SH-SY5Y (cell line): ENCODE data around the gene KMT2D.

Source experiments
- GATA2 ChIP-seq: IDR thresholded peaks from 2 replicates; pipeline ENCODE4 v1.6.1; 2011; ENCODE audit warnings: mild to moderate bottlenecking, low read depth, low read length
- GATA3 ChIP-seq: IDR thresholded peaks from 2 replicates; pipeline ENCODE4 v1.6.1; 2011; ENCODE audit warnings: low read depth, mild to moderate bottlenecking, low read length, moderate library complexity

KMT2D gene

GRCh38 chr12:49027846-49028555, 32.6 kb downstream of the KMT2D start:
- no peak for TF ChIP-seq GATA2
- TF ChIP-seq GATA3: no peak

GRCh38 chr12:49026678-49027480, 33.7 kb downstream of the KMT2D start:
- no peak for TF ChIP-seq GATA2
- TF ChIP-seq GATA3: no peak

- TF ChIP-seq GATA3 (no peak), GATA2 (no peak)
Measured at GRCh38 chr12:49026101-49026500, 34.5 kb downstream of the KMT2D start.

- no peak for TF ChIP-seq GATA2
- no peak for TF ChIP-seq GATA3
Measured at GRCh38 chr12:49025463-49025862, 35.1 kb downstream of the KMT2D start.

- TF ChIP-seq GATA2: no peak
- no peak for TF ChIP-seq GATA3
Measured at GRCh38 chr12:49024543-49024942, 36.1 kb downstream of the KMT2D start.

GRCh38 chr12:49023812-49024211, 36.8 kb downstream of the KMT2D start:
- TF ChIP-seq GATA3 (no peak), GATA2 (no peak)

- TF ChIP-seq GATA2 (no peak), GATA3 (no peak)
Measured at GRCh38 chr12:49022558-49023178, 37.9 kb downstream of the KMT2D start.

GRCh38 chr12:49021292-49021915, 39.2 kb downstream of the KMT2D start:
- no peak for TF ChIP-seq GATA2
- no peak for TF ChIP-seq GATA3

- TF ChIP-seq GATA3 (no peak), GATA2 (no peak)
Measured at GRCh38 chr12:49020441-49020840, 40.2 kb downstream of the KMT2D start.

GRCh38 chr12:49019443-49020324, 40.9 kb downstream of the KMT2D start:
- TF ChIP-seq GATA3: no peak

GRCh38 chr12:49019120-49019430, 41.5 kb downstream of the KMT2D start:
- TF ChIP-seq GATA3 (no peak), GATA2 (no peak)

GRCh38 chr12:49018261-49019119, 42.1 kb downstream of the KMT2D start, which contains the start of gene PRKAG1:
Gene PRKAG1, minus strand, starts transcription at chr12:49018776. Its CDS starts 36 bp downstream, at chr12:49018740.
- TF ChIP-seq GATA3 (no peak), GATA2 (no peak)

- TF ChIP-seq GATA3: no peak
- TF ChIP-seq GATA2: no peak
Measured at GRCh38 chr12:49017891-49018260, 42.7 kb downstream of the KMT2D start.
